Prostate gland (tissue), 2 donors: Measurements from ENCODE around the gene C12orf75. TPM values are rescaled to one million over a fixed set of nuclear protein-coding genes. Genes with fewer than 3 reads are reported as not detected.

Experiments used
- DNase-seq: peaks from one replicate; pipeline ENCODE4 v3.0.0-alpha.2; 2019; ENCODE audit warnings: low spot score
- H3K27ac ChIP-seq, 2 donors: fragments of 200-600 bp; sonication (generic); 2 replicates each; pipeline ENCODE4 v1.5.1; 2017 to 2019
- H3K27me3 ChIP-seq: fragments of 200-600 bp; sonication (generic); replicated peaks from 2 replicates; pipeline ENCODE4 v1.5.1; 2019; ENCODE audit not compliant: insufficient read depth
- H3K36me3 ChIP-seq, 2 donors: fragments of 200-600 bp; sonication (generic); 1 replicate in 1 of 2; 2 replicates in 1 of 2; pipeline versions ENCODE4 v1.5.1 to v1.8.1; 2017 to 2019
- H3K4me1 ChIP-seq: fragments of 200-600 bp; sonication (generic); replicated peaks from 2 replicates; pipeline ENCODE4 v1.5.1; 2019
- H3K4me3 ChIP-seq, 2 donors: fragments of 200-600 bp; sonication (generic); 2 replicates each; pipeline ENCODE4 v1.5.1; 2017 to 2019
- H3K9me3 ChIP-seq: fragments of 200-600 bp; sonication (generic); 2 replicates; pipeline ENCODE4 v1.5.1; 2017
- POLR2A ChIP-seq: fragments of 450-650 bp; IDR thresholded peaks from one replicate; pipeline ENCODE4 v1.6.1; 2016; ENCODE audit warnings: antibody characterized with exemption, mild to moderate bottlenecking
- POLR2AphosphoS5 ChIP-seq: sonication (generic); formaldehyde crosslinking; IDR thresholded peaks from one replicate; pipeline ENCODE4 v1.6.1; 2017; ENCODE audit warnings: antibody characterized with exemption
- WGBS: methylation state at CpG from one replicate; pipeline ENCODE4 v1.1.5; 2018; 5-methylcytosine and 5-hydroxymethylcytosine counted together
- intact Hi-C: fragments of 100-400 bp; cut with DNase I; formaldehyde crosslinking; loops from one replicate; pipeline ENCODE4 v1.14.2; 2022
- total RNA-seq, 2 donors: library from RNA; depleted of rRNA; stranded (reverse); fragments of >200 nt; gene quantifications; one replicate each; pipeline ENCODE4 v1.1.0, GENCODE V29; 2016
- TF ChIP-seq, protein P1 (sequence below), 4 experiments: fragments of 200-600 bp in 2 of 4; fragments of 450-650 bp in 2 of 4; sonication (generic) in 2 of 4; IDR thresholded peaks; 1 replicate in 3 of 4; 2 replicates in 1 of 4; pipeline ENCODE4 v1.5.1; 2016 to 2019; ENCODE audit warnings: antibody characterized with exemption in 4 of 4, mild to moderate bottlenecking in 2 of 4, moderate library complexity in 2 of 4

C12orf75 gene
- total RNA-seq, 2 donors from 2014 or later: 47.1 to 108 TPM

DNA sequence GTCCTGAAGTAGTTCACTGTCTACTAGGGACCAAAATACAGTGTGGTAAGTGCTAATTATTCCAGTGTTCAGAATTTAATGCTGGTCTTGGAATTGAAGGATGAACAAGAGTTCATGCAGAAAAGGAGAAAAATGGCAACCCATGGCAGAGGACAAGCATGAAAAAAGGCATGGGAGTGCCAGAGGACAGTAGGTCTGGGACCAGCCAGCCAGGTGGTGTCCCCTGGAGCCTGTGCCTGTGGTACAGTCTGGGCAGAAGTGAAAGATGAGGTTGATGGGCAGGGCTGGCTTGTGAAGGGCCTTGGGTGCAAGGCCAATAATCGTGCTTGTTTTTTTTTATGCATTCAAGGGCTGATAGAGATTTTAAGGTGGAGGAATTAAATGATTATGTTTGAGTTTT is 21.0 kb downstream of the C12orf75 start:
- Histone ChIP-seq H3K9me3 (no peaks in the 10 kb centered on the region), H3K27me3 (no peaks in the 10 kb centered on the region), H3K36me3 (no peaks in the 10 kb centered on the region), H3K4me1 (peaks cover 3% of the 10 kb centered on the region), H3K4me3 (no peak overlapping the region), H3K27ac (no peak overlapping the region)
- DNase-seq: no peak
- WGBS: 75% methylated on average over 1 of the region's 1 CpG
- TF ChIP-seq POLR2A (no peak), POLR2AphosphoS5 (no peak)
- TF ChIP-seq, protein P1, sequence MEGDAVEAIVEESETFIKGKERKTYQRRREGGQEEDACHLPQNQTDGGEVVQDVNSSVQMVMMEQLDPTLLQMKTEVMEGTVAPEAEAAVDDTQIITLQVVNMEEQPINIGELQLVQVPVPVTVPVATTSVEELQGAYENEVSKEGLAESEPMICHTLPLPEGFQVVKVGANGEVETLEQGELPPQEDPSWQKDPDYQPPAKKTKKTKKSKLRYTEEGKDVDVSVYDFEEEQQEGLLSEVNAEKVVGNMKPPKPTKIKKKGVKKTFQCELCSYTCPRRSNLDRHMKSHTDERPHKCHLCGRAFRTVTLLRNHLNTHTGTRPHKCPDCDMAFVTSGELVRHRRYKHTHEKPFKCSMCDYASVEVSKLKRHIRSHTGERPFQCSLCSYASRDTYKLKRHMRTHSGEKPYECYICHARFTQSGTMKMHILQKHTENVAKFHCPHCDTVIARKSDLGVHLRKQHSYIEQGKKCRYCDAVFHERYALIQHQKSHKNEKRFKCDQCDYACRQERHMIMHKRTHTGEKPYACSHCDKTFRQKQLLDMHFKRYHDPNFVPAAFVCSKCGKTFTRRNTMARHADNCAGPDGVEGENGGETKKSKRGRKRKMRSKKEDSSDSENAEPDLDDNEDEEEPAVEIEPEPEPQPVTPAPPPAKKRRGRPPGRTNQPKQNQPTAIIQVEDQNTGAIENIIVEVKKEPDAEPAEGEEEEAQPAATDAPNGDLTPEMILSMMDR (IDR thresholded peaks at IDR 0.05): no peak
- intact Hi-C loops: no loop called here

DNA sequence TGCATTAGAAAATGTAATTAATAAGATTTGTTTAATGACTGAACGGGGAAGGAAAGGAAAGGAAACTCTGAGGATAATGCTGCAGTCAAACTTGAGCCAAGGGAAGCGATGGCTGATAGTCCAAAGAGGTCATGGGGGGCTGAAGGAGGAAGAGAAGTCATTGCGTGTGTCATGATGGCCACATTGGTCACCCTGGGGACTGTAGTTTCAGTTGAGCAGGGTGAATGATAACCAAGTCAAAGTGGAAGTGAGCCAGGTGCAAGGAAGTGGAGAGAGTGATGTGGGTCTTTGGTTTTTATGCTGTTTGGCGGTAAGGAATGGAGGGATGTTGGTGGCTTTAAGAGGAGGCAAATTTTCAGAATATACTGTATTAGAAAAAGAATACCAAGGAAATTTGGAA is 21.6 kb downstream of the C12orf75 start:
- Histone ChIP-seq H3K4me3 (no peak overlapping the region), H3K9me3 (no peaks in the 10 kb centered on the region), H3K27ac (no peak overlapping the region), H3K36me3 (no peaks in the 10 kb centered on the region), H3K4me1 (peaks cover 3% of the 10 kb centered on the region), H3K27me3 (no peaks in the 10 kb centered on the region)
- WGBS: 78% methylated on average over 4 of the region's 4 CpGs
- no peak for DNase-seq
- TF ChIP-seq POLR2A (no peak), POLR2AphosphoS5 (no peak)
- TF ChIP-seq, protein P1 (IDR thresholded peaks at IDR 0.05): no peak
- intact Hi-C loops: no loop called here

DNA sequence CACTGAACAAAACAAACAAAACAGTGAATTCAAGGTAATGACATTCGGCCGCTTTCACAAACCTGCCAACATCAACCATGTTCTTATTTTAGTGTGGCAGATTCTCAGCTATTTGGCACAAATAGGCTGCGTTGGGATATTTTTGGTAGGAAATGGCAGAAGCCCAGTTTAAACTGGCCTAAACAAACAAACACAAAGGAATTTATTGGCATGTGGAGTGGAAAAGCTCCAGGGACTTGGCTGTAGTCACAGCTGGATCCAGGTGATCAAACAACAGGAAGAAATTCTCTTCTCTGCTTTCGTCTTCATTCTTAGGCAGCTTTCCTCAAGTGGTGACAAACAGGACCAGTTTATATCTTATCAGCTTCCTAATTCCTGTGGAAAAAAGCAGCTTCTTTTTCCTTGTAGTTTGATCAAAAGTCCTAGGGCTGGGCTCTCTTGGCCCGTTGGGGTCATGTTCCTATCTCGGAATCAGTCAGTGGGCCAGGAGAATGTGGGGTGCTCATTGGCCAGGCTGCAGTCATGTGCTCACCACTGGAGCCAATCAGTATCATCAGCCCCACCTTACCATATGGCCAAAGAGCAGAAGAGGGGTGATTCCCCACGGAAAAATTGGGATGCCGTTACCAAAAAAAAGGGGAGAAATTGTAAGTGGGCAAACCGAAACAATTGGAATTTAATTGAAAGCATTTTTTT is 22.6 kb downstream of the C12orf75 start:
- DNase-seq: peak; percentile 66
- Histone ChIP-seq H3K4me3 (no peak overlapping the region), H3K27me3 (no peaks in the 10 kb centered on the region), H3K36me3 (no peaks in the 10 kb centered on the region), H3K27ac (peak overlapping the region; percentile 41 to 54), H3K4me1 (peaks cover 3% of the 10 kb centered on the region), H3K9me3 (no peaks in the 10 kb centered on the region)
- TF ChIP-seq, protein P1 (IDR thresholded peaks at IDR 0.05): no peak
- TF ChIP-seq POLR2AphosphoS5 (peak; percentile 87), POLR2A (no peak)
- intact Hi-C loops: no loop called here
- WGBS: 49% methylated on average over 9 of the region's 9 CpGs

DNA sequence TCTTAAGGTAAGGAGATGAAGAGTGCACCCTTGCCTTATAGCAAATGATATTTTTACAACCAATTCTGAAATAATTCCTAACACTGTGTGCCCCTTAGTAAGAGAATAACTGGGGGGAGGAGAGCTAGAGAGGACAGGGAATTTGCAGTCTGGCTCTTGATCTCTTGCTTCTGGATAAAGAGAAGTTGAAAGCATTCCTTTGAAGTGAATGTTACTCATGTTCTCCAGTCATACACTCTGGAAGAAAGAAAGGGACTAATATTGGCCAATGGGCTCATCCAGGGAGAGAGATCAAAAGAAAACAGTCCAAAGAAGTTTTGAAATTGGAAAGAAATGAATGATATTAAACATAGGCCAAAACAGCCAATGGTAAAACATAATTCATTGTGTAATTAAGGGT is 25.3 kb downstream of the C12orf75 start:
- intact Hi-C loops: no loop called here
- no peak overlapping the region for H3K27ac ChIP-seq
- TF ChIP-seq, protein P1 (IDR thresholded peaks at IDR 0.05): no peak
- TF ChIP-seq POLR2A (no peak), POLR2AphosphoS5 (no peak)

DNA sequence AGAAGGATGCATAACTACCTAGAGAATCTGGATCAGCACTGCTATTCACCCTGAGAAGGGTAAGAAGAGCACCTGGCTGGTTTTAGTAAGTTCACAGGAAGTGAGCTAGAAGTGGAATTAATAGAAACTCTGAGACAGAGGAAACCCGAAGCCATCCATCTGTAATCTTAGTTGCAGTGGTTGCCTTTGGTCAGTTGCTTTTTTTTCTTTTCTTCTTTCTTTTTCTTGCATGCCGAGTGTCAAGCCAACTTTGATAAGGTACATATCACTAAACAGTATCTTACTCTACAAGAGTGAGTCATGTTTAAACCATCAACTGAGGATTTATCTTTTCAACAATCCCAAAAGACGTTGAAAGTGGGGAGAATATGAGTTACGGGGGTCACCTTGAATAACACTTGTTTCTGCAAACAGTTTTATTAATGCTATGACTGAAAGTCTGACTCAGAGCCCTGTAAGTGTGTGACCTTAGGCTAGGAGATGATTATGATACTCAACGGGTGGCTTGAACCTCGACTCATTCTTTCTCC is 26.7 kb downstream of the C12orf75 start:
- Histone ChIP-seq H3K27ac (no peak overlapping the region), H3K27me3 (no peaks in the 10 kb centered on the region), H3K4me1 (peaks cover 3% of the 10 kb centered on the region), H3K36me3 (no peaks in the 10 kb centered on the region), H3K9me3 (no peaks in the 10 kb centered on the region), H3K4me3 (no peak overlapping the region)
- intact Hi-C loops: no loop called here
- no peak for DNase-seq
- TF ChIP-seq, protein P1 (IDR thresholded peaks at IDR 0.05): no peak
- TF ChIP-seq POLR2AphosphoS5 (no peak), POLR2A (no peak)
- WGBS: 58% methylated on average over 6 of the region's 6 CpGs

More for the DNA sequence above, 25.3 kb downstream of the C12orf75 start:
- no peaks in the 10 kb centered on the region for H3K36me3 ChIP-seq
- H3K4me1 ChIP-seq: peaks cover 3% of the 10 kb centered on the region
- no peaks in the 10 kb centered on the region for H3K9me3 ChIP-seq
- no peak for DNase-seq
- no peaks in the 10 kb centered on the region for H3K27me3 ChIP-seq
- H3K4me3 ChIP-seq: no peak overlapping the region
